ENCODE measurements around the gene CLTC. TPM values are rescaled to one million over a fixed set of nuclear protein-coding genes. Genes with fewer than 3 reads are reported as not detected.

The CLTC gene
- total and polyA plus RNA-seq, 2 of the 8 experiments (the other 6 are each of a cell fraction or from before 2014, with no cell fraction given), result 175 to 283 TPM

DNA sequence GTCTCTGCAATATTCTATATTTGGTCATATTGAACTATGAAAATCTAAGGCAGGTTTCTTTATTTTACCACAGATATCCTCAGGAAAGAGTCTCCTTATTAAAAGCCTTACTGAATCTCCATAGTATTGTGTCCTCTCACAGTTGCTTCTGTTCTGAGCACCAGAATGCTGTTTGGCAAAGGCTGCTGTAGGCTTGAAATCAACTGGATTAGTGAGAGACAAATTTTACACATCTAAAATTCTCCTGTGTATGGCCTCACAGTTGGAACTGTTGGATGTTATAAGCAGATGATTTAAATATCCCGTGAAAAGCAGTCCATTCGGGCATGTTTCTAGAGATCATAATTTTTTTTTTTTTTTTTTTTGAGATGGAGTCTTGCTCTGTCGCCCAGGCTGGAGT lies 9.5 kb downstream of the CLTC start:
- Histone ChIP-seq H3K4me2 (ENCODE audit: insufficient read depth in 1 of 2, low read depth in 2 of 2, low read length in 2 of 2) (no peak overlapping the region), H3K27me3 (replicated peaks in 1 of 4; ENCODE audit: control insufficient read depth in 3 of 4, extremely low read depth in 1 of 4, insufficient read depth in 3 of 4, low read length in 3 of 4) (no peaks in the 10 kb centered on the region), H2AFZ (ENCODE audit: low read length) (no peak overlapping the region), H3K36me3 (ENCODE audit: control insufficient read depth in 2 of 4, insufficient read depth in 4 of 4, low read length in 3 of 4) (peaks cover 0 to 6% (median 0%) of the 10 kb centered on the region in 4 experiments; a peak in 1 of 8 replicates), H3K4ac (replicated peaks; ENCODE audit: insufficient read length, low read depth, low read length) (no peak overlapping the region), H3K9ac (replicated peaks in 1 of 4; ENCODE audit: extremely low read depth in 1 of 4, low read depth in 3 of 4, low read length in 3 of 4) (no peak overlapping the region), H3K18ac (ENCODE audit: extremely low read depth, low read length) (no peak overlapping the region), H3K23ac (ENCODE audit: insufficient read length) (no peak overlapping the region), H3K79me2 (ENCODE audit: control insufficient read depth in 1 of 2, insufficient read depth in 2 of 2, low read length in 2 of 2) (peaks cover 48 to 97% of the 10 kb centered on the region in 2 experiments), H3K4me1 (replicated peaks in 1 of 4; ENCODE audit: control insufficient read depth in 3 of 4, insufficient read depth in 4 of 4, low read length in 3 of 4) (peaks cover 0 to 5% (median 4%) of the 10 kb centered on the region in 4 experiments; a peak in 5 of 7 replicates), H3K4me3 (ENCODE audit: extremely low read depth in 1 of 4, insufficient read depth in 2 of 4, low read depth in 3 of 4, low read length in 4 of 4) (no peak overlapping the region), H3K27ac (ENCODE audit: low read depth, low read length) (no peak overlapping the region), H3K9me3 (ENCODE audit: insufficient read depth in 2 of 2, low read depth in 1 of 2, low read length in 1 of 2) (0 out of 4 replicates have a peak, but pooled peaks cover 0 to 4% of the 10 kb centered on the region in 2 experiments), H2BK20ac (ENCODE audit: low read length) (no peak overlapping the region), H3K79me1 (ENCODE audit: low read depth, low read length) (no peaks in the 10 kb centered on the region; the same call in 1 of the 2 replicates), H3K14ac (ENCODE audit: insufficient read length) (no peak overlapping the region), H4K8ac (ENCODE audit: extremely low read depth, insufficient read depth, low read length) (no peak overlapping the region), H3K56ac (replicated peaks; ENCODE audit: insufficient read length, low read depth, low read length) (no peak overlapping the region), H4K20me1 (replicated peaks in 1 of 2; ENCODE audit: control insufficient read depth in 1 of 2, insufficient read depth in 2 of 2, low read length in 2 of 2) (peaks cover 8 to 15% of the 10 kb centered on the region in 2 experiments), H2BK15ac (ENCODE audit: low read length) (no peak overlapping the region), H4K91ac (replicated peaks; ENCODE audit: insufficient read length, low read length) (no peak overlapping the region), H2AK5ac (ENCODE audit: low read depth, low read length) (no peak overlapping the region), H2BK120ac (replicated peaks; ENCODE audit: low read depth, low read length) (no peak overlapping the region), H2BK5ac (ENCODE audit: low read depth, low read length) (no peak overlapping the region), H4K5ac (ENCODE audit: insufficient read length, low read depth, low read length) (no peak overlapping the region), H2BK12ac (ENCODE audit: low read depth, low read length) (no peak overlapping the region), H3K23me2 (ENCODE audit: low read depth, low read length) (no peaks in the 10 kb centered on the region)
- ChIA-PET CTCF (ENCODE audit: partially characterized antibody) (interaction anchor here (1.1 kb wide), 1 partner anchor 12 kb away, joined by 7 read pairs; no protein-coding TSS in a partner anchor), POLR2A (ENCODE audit: partially characterized antibody) (interaction anchor here (0.5 to 1.2 kb wide), 3 partner anchors 9 to 14 kb away, joined by 3 to 7 read pairs (median 4); partner anchors contain the start of gene CLTC)
- WGBS, 2 experiments (ENCODE audit: extremely low coverage in 1 of 2, insufficient coverage in 1 of 2, insufficient read length in 1 of 2, insufficient replicate concordance in 2 of 2, low coverage in 1 of 2, low lambda C conversion rate in 2 of 2, missing lambda C conversion rate in 1 of 2), result 100% methylated on average over 2 of the region's 3 CpGs; no CpG with 5 or more reads in 1 of the 2 experiments
- DNase-seq (ENCODE audit: low read depth in 1 of 2, low spot score in 2 of 2) (no peak), FAIRE-seq (no peak)
- TF ChIP-seq, protein P1, sequence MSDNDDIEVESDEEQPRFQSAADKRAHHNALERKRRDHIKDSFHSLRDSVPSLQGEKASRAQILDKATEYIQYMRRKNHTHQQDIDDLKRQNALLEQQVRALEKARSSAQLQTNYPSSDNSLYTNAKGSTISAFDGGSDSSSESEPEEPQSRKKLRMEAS (IDR thresholded peaks at IDR 0.05), result no peak
- TF ChIP-seq SP4 (IDR thresholded peaks at IDR 0.05; ENCODE audit: low read length) (no peak), BRCA1 (IDR thresholded peaks at IDR 0.05; ENCODE audit: low read depth, low read length) (no peak), E2F6 (IDR thresholded peaks at IDR 0.05) (no peak), RFX5 (IDR thresholded peaks at IDR 0.05; ENCODE audit: borderline replicate concordance, low read depth, low read length) (no peak), RNF2 (IDR thresholded peaks at IDR 0.05; ENCODE audit: borderline replicate concordance, low read depth, low read length, missing control alignments, poor library complexity, severe bottlenecking) (no peak), JUN (IDR thresholded peaks at IDR 0.05; ENCODE audit: low read depth, low read length) (no peak), NANOG (IDR thresholded peaks at IDR 0.05; ENCODE audit: insufficient read depth, low read depth, low read length, poor library complexity, severe bottlenecking) (no peak), KDM4A (IDR thresholded peaks at IDR 0.05; ENCODE audit: low read depth, low read length, severe bottlenecking) (no peak), EP300 (IDR thresholded peaks at IDR 0.05; ENCODE audit: borderline replicate concordance in 1 of 2, low read depth in 2 of 2, low read length in 2 of 2) (no peak)

All from H1 (cell line).